Measurements from ENCODE around the gene MINDY2. TPM values are rescaled to one million over a fixed set of nuclear protein-coding genes. Genes with fewer than 3 reads are reported as not detected.

Gene MINDY2
- total RNA-seq, 1 donor from 2014 or later, result 14.2 TPM

DNA sequence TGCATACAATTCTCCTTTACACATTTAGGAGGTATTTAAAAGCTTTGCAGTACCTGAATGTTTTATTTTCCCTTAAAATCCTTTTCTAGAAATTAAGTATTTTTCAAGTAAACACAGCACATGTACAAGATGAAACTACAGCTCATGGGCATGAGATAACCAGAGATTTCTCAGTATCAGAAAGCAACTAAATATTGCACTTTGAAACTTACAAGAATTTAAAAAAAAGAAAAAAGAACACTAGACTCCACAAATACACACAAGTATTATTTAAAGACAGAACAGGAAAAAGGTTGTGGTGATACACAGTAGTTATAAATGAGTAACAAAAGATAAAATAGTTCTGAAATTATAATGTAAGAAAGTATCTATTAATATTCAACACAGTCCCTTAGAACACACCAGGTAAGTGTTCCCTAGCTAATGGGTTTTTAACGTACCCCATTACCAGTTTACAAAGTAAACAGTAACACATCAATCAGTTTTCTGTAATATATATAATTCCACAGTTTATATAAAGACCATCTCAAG is 127.1 kb downstream of the MINDY2 start:
- no peaks in the 10 kb centered on the region for H3K27me3 Mint-ChIP-seq (ENCODE audit: unreplicated experiment)
- no peak for DNase-seq (ENCODE audit: low spot score)
- no peak overlapping the region for H3K27ac Mint-ChIP-seq (ENCODE audit: unreplicated experiment)
- peaks cover 23% of the 10 kb centered on the region for H3K36me3 Mint-ChIP-seq (ENCODE audit: low read depth, unreplicated experiment)
- no peaks in the 10 kb centered on the region for H3K9me3 Mint-ChIP-seq (ENCODE audit: unreplicated experiment)
- TF ChIP-seq, protein P1, sequence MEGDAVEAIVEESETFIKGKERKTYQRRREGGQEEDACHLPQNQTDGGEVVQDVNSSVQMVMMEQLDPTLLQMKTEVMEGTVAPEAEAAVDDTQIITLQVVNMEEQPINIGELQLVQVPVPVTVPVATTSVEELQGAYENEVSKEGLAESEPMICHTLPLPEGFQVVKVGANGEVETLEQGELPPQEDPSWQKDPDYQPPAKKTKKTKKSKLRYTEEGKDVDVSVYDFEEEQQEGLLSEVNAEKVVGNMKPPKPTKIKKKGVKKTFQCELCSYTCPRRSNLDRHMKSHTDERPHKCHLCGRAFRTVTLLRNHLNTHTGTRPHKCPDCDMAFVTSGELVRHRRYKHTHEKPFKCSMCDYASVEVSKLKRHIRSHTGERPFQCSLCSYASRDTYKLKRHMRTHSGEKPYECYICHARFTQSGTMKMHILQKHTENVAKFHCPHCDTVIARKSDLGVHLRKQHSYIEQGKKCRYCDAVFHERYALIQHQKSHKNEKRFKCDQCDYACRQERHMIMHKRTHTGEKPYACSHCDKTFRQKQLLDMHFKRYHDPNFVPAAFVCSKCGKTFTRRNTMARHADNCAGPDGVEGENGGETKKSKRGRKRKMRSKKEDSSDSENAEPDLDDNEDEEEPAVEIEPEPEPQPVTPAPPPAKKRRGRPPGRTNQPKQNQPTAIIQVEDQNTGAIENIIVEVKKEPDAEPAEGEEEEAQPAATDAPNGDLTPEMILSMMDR (IDR thresholded peaks at IDR 0.05; ENCODE audit: unreplicated experiment), result no peak
- no peaks in the 10 kb centered on the region for H3K4me1 Mint-ChIP-seq (ENCODE audit: unreplicated experiment)
- no peak overlapping the region for H3K4me3 Mint-ChIP-seq (ENCODE audit: unreplicated experiment)

DNA sequence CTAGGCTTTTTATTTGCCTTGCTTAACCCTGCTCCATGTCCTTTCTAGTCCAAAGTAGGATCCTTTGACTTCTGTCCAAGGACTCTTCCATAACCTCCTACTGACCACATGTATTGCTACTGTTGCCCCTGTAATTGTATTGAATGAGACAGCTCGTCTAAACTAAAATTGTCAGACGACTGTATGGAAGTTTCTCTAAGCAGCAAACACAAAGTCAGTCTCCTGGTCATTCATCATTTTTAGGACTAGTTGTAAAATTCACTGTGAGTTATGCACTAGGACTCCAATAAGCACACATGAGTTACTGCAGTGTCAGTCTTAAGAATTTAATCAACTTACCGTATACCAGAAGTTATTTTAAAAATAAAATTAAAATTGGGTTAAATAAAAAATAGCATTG is 129.5 kb downstream of the MINDY2 start:
- no peak for DNase-seq (ENCODE audit: low spot score)
- H3K27me3 Mint-ChIP-seq (ENCODE audit: unreplicated experiment), result no peaks in the 10 kb centered on the region
- TF ChIP-seq, protein P1 (IDR thresholded peaks at IDR 0.05; ENCODE audit: unreplicated experiment), result no peak
- no peak overlapping the region for H3K27ac Mint-ChIP-seq (ENCODE audit: unreplicated experiment)
- H3K4me1 Mint-ChIP-seq (ENCODE audit: unreplicated experiment), result no peaks in the 10 kb centered on the region
- H3K36me3 Mint-ChIP-seq (ENCODE audit: low read depth, unreplicated experiment), result peaks cover 13% of the 10 kb centered on the region
- H3K4me3 Mint-ChIP-seq (ENCODE audit: unreplicated experiment), result no peak overlapping the region
- H3K9me3 Mint-ChIP-seq (ENCODE audit: unreplicated experiment), result no peaks in the 10 kb centered on the region

DNA sequence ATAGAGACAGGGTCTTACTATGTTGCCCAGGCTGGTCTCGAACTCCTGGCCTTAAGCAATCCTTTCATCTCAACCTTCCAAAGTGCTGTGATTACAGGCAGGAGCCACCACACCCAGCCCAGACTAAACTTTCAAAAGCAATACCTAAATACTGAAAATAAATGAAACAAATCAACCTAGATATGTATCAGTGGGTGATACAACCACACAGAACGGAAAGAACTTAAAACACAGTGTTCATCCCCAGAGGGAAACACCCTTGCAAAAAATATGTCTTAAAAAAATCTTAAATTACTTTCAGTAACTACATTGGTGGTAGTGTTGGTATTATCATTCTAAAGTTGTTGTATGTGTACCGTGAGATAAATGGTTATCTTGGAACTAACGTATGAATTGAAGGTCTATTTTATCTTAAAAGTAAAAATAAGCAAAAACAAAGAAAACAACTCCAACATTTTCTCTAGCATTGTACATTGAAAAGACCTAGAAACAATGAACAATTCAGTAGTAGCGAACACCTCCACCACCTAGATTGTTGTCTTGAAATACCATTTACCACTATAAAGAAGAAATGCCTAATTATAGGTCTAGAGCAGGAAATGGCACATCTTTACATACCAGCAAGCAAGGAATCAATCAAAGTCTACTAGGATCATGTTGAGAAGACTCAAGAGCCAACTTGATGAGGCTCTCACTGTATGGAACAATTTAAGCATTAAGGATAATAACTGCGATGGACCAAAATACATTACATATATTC is 137.6 kb downstream of the MINDY2 start:
- H3K4me3 Mint-ChIP-seq (ENCODE audit: unreplicated experiment), result no peak overlapping the region
- no peak for DNase-seq (ENCODE audit: low spot score)
- H3K9me3 Mint-ChIP-seq (ENCODE audit: unreplicated experiment), result no peaks in the 10 kb centered on the region
- no peaks in the 10 kb centered on the region for H3K27me3 Mint-ChIP-seq (ENCODE audit: unreplicated experiment)
- H3K4me1 Mint-ChIP-seq (ENCODE audit: unreplicated experiment), result peaks cover 4% of the 10 kb centered on the region
- no peak overlapping the region for H3K27ac Mint-ChIP-seq (ENCODE audit: unreplicated experiment)
- TF ChIP-seq, protein P1 (IDR thresholded peaks at IDR 0.05; ENCODE audit: unreplicated experiment), result no peak
- H3K36me3 Mint-ChIP-seq (ENCODE audit: low read depth, unreplicated experiment), result peaks cover 6% of the 10 kb centered on the region

DNA sequence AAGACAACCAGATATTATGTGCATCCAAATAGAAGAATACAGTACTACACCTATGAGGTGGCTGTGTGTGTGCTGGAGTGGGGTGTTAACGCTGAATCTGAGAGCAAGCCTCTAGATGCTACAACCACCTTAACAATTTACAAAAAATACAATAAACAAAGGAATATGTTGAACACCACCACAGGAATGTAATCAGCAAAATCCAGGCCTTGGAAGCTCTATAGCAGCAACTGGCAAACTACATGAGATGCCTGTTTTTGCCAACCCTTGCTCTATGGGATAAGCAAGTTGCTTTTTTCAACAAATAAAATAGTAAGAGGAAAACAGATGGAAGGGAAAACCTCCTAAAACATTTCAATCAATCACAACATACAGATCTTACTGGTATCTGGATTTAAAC is 138.5 kb downstream of the MINDY2 start:
- Mint-ChIP-seq H3K36me3 (ENCODE audit: low read depth, unreplicated experiment) (peaks cover 6% of the 10 kb centered on the region), H3K9me3 (ENCODE audit: unreplicated experiment) (no peaks in the 10 kb centered on the region), H3K27me3 (ENCODE audit: unreplicated experiment) (no peaks in the 10 kb centered on the region), H3K4me1 (ENCODE audit: unreplicated experiment) (peaks cover 4% of the 10 kb centered on the region), H3K4me3 (ENCODE audit: unreplicated experiment) (no peak overlapping the region), H3K27ac (ENCODE audit: unreplicated experiment) (peak overlapping the region; percentile 33)
- TF ChIP-seq, protein P1 (IDR thresholded peaks at IDR 0.05; ENCODE audit: unreplicated experiment), result no peak
- no peak for DNase-seq (ENCODE audit: low spot score)

DNA sequence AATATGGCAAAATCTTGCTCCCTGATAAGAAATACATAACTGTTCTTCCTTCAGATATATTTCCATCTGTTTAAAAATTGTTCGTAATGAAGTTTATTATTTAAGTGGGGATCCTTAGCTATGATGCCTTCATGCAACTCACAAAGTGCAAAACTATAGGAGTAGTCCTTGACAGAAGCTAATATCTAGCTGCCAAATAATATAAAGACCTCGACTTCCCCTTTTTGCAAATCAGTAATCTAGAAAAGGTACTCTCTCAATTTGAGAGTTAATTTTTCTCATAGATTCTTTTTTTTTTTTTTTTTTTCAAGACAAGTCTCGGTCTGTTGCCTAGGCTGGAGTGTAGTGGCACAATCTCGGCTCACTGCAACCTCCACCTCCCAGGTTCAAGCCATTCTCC is 139.4 kb downstream of the MINDY2 start:
- H3K36me3 Mint-ChIP-seq (ENCODE audit: low read depth, unreplicated experiment), result peaks cover 6% of the 10 kb centered on the region
- H3K4me3 Mint-ChIP-seq (ENCODE audit: unreplicated experiment), result no peak overlapping the region
- H3K27me3 Mint-ChIP-seq (ENCODE audit: unreplicated experiment), result no peaks in the 10 kb centered on the region
- no peak for DNase-seq (ENCODE audit: low spot score)
- TF ChIP-seq, protein P1 (IDR thresholded peaks at IDR 0.05; ENCODE audit: unreplicated experiment), result no peak
- no peaks in the 10 kb centered on the region for H3K9me3 Mint-ChIP-seq (ENCODE audit: unreplicated experiment)
- peaks cover 4% of the 10 kb centered on the region for H3K4me1 Mint-ChIP-seq (ENCODE audit: unreplicated experiment)
- H3K27ac Mint-ChIP-seq (ENCODE audit: unreplicated experiment), result no peak overlapping the region
